Gastrocnemius medialis (tissue), 4 donors: Measurements from ENCODE around the gene MARCHF4. TPM values are rescaled to one million over a fixed set of nuclear protein-coding genes. Genes with fewer than 3 reads are reported as not detected.

Source experiments
- ATAC-seq, 2 donors: fragments of 150-250 bp; one replicate each; pipeline ENCODE4 v1.9.1; 2016
- DNase-seq, 2 donors: peaks; one replicate each; pipeline ENCODE4 v3.0.0-alpha.2; 2019
- H3K27ac ChIP-seq, 4 donors: fragments of 200-600 bp; sonication (generic); 1 replicate in 1 of 4; 2 replicates in 3 of 4; pipeline ENCODE4 v1.5.1; 2016 to 2018; ENCODE audit warnings: mild to moderate bottlenecking in 2 of 4, moderate library complexity in 1 of 4
- H3K27me3 ChIP-seq, 3 donors: fragments of 200-600 bp; sonication (generic) in 2 of 3; 1 replicate in 1 of 3; 2 replicates in 2 of 3; pipeline versions ENCODE4 v1.5.1 to v1.6.0; 2016 to 2019; ENCODE audit warnings: mild to moderate bottlenecking in 1 of 3, moderate library complexity in 1 of 3
- H3K36me3 ChIP-seq, 2 donors: fragments of 200-600 bp; sonication (generic) in 1 of 2; one replicate each; pipeline ENCODE4 v1.5.1; 2017 to 2018
- H3K4me1 ChIP-seq, 2 donors: fragments of 200-600 bp; sonication (generic) in 1 of 2; one replicate each; pipeline ENCODE4 v1.5.1; 2016 to 2017; ENCODE audit warnings: mild to moderate bottlenecking in 2 of 2
- H3K4me3 ChIP-seq, 4 donors: fragments of 200-600 bp; sonication (generic) in 3 of 4; 1 replicate in 1 of 4; 2 replicates in 3 of 4; pipeline ENCODE4 v1.5.1; 2016 to 2019; ENCODE audit warnings: mild to moderate bottlenecking in 2 of 4
- H3K9me3 ChIP-seq, 3 donors: fragments of 200-600 bp; sonication (generic) in 2 of 3; 1 replicate in 1 of 3; 2 replicates in 2 of 3; pipeline ENCODE4 v1.5.1; 2016 to 2019
- POLR2A ChIP-seq, 2 donors: fragments of 450-650 bp; IDR thresholded peaks; one replicate each; pipeline ENCODE4 v1.6.1; 2017; ENCODE audit warnings: antibody characterized with exemption in 2 of 2, mild to moderate bottlenecking in 2 of 2, moderate library complexity in 2 of 2
- in situ Hi-C, 4 donors: fragments of 200-750 bp; cut with MboI; loops; one replicate each; pipeline versions ENCODE4 v1.15.0 to v1.8.0; 2017; ENCODE audit warnings: low sequenced_read_pairs in 4 of 4
- intact Hi-C: fragments of 100-400 bp; cut with DNase I; formaldehyde crosslinking; loops from one replicate; pipeline ENCODE4 v1.15.1; 2023; ENCODE audit warnings: low total_unique reads
- total RNA-seq, 4 donors: library from RNA; depleted of rRNA; stranded (reverse); fragments of >200 nt; gene quantifications; one replicate each; pipeline versions ENCODE4 v1.1.0 to v1.2.3, GENCODE V29; 2016
- TF ChIP-seq, protein P1 (sequence below), 5 experiments: fragments of 450-650 bp in 3 of 5; fragments of 200-600 bp in 2 of 5; sonication (generic) in 2 of 5; IDR thresholded peaks in 4 of 5; conservative IDR thresholded peaks in 1 of 5; 1 replicate in 4 of 5; 2 replicates in 1 of 5; pipeline ENCODE4 v1.5.1; 2016 to 2019; ENCODE audit warnings: antibody characterized with exemption in 5 of 5, mild to moderate bottlenecking in 3 of 5, moderate library complexity in 3 of 5

Gene MARCHF4
- total RNA-seq, 4 donors from 2014 or later = not detected

GRCh38 chr2:216394881-216395280, 22.6 kb upstream of the MARCHF4 start:
- ATAC-seq = no peak
- DNase-seq = no peak
- in situ Hi-C loops = no loop called here
- no peaks in the 10 kb centered on the region for H3K36me3 ChIP-seq
- TF ChIP-seq, protein P1, sequence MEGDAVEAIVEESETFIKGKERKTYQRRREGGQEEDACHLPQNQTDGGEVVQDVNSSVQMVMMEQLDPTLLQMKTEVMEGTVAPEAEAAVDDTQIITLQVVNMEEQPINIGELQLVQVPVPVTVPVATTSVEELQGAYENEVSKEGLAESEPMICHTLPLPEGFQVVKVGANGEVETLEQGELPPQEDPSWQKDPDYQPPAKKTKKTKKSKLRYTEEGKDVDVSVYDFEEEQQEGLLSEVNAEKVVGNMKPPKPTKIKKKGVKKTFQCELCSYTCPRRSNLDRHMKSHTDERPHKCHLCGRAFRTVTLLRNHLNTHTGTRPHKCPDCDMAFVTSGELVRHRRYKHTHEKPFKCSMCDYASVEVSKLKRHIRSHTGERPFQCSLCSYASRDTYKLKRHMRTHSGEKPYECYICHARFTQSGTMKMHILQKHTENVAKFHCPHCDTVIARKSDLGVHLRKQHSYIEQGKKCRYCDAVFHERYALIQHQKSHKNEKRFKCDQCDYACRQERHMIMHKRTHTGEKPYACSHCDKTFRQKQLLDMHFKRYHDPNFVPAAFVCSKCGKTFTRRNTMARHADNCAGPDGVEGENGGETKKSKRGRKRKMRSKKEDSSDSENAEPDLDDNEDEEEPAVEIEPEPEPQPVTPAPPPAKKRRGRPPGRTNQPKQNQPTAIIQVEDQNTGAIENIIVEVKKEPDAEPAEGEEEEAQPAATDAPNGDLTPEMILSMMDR (IDR thresholded peaks at IDR 0.05 in 4 of 5, conservative IDR thresholded peaks at IDR 0.05 in 1 of 5) = no peak
- no peak for TF ChIP-seq POLR2A (IDR thresholded peaks at IDR 0.05)
- intact Hi-C loops = no loop called here
- no peak overlapping the region for H3K4me3 ChIP-seq
- H3K4me1 ChIP-seq = no peaks in the 10 kb centered on the region
- no peaks in the 10 kb centered on the region for H3K9me3 ChIP-seq
- no peaks in the 10 kb centered on the region for H3K27me3 ChIP-seq
- H3K27ac ChIP-seq = no peak overlapping the region

- Histone ChIP-seq H3K27me3 (no peaks in the 10 kb centered on the region), H3K36me3 (no peaks in the 10 kb centered on the region), H3K27ac (no peak overlapping the region), H3K4me3 (no peak overlapping the region), H3K9me3 (no peaks in the 10 kb centered on the region), H3K4me1 (no peaks in the 10 kb centered on the region)
- intact Hi-C loops (no loop called here), in situ Hi-C loops (no loop called here)
- no peak for ATAC-seq
- TF ChIP-seq POLR2A (IDR thresholded peaks at IDR 0.05) = no peak
- TF ChIP-seq, protein P1 (IDR thresholded peaks at IDR 0.05 in 4 of 5, conservative IDR thresholded peaks at IDR 0.05 in 1 of 5) = no peak
- no peak for DNase-seq
Observed at GRCh38 chr2:216392945-216393840, 20.9 kb upstream of the MARCHF4 start.

DNA sequence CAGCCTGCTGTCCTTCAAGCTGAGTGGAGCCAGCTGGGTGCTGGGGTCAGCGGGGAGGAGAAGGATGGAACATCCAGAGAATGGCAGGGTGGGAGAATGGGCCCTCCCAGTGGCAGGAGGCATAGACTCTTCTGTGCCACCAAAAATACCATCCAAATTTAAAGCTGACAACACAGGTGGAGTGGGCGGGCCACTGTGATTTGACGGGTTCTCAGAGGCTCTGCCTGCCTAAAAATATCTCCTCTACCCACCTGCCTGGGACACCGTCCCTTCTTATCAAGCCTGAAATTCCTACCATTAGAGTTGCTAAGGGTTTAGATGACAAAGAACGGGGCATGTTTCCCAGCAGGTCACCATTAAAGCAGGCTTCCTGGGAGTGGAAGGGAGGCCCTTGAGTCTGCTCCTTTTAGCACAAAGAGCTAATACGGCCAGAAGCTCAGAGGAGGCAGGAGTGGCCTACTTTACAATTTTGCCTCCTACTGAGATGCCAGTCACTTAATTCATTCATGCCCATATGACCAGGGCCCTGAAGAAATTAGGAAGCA, 19.8 kb upstream of the MARCHF4 start:
- DNase-seq (no peak), ATAC-seq (no peak)
- in situ Hi-C loops = no loop called here
- Histone ChIP-seq H3K27ac (no peak overlapping the region), H3K27me3 (no peaks in the 10 kb centered on the region), H3K9me3 (no peaks in the 10 kb centered on the region), H3K4me3 (no peak overlapping the region), H3K4me1 (no peaks in the 10 kb centered on the region), H3K36me3 (no peaks in the 10 kb centered on the region)
- TF ChIP-seq, protein P1 (IDR thresholded peaks at IDR 0.05 in 4 of 5, conservative IDR thresholded peaks at IDR 0.05 in 1 of 5) = no peak
- no peak for TF ChIP-seq POLR2A (IDR thresholded peaks at IDR 0.05)
- intact Hi-C loops = no loop called here

- no peak for TF ChIP-seq POLR2A (IDR thresholded peaks at IDR 0.05)
- TF ChIP-seq, protein P1 (IDR thresholded peaks at IDR 0.05 in 4 of 5, conservative IDR thresholded peaks at IDR 0.05 in 1 of 5) = no peak
- ATAC-seq (no peak), DNase-seq (no peak)
- Histone ChIP-seq H3K9me3 (no peaks in the 10 kb centered on the region), H3K27ac (no peak overlapping the region), H3K36me3 (no peaks in the 10 kb centered on the region), H3K27me3 (no peaks in the 10 kb centered on the region), H3K4me1 (no peaks in the 10 kb centered on the region), H3K4me3 (no peak overlapping the region)
- intact Hi-C loops = no loop called here
- in situ Hi-C loops = no loop called here
Observed at GRCh38 chr2:216391401-216391800, 19.1 kb upstream of the MARCHF4 start.
